Nephron progenitor cell (in vitro differentiated cells): ENCODE results near the gene SBF2.
A peak's percentile ranks its signal among the peaks of the same experiment; 100 is the strongest.
"Not testable (repeated sequence)": the region's sequence is repeated elsewhere in the genome, so short reads cannot be mapped to it uniquely, and the experiment has no call there.

ENCODE experiments used
- DNase-seq: peaks from one replicate; pipeline ENCODE4 v3.0.0; 2021
- H3K27ac Mint-ChIP-seq: 2 replicates; pipeline ENCODE4 v1.8.0; 2021; ENCODE audit warnings: mild to moderate bottlenecking, moderate library complexity, mixed read lengths
- H3K27me3 Mint-ChIP-seq: 2 replicates; pipeline ENCODE4 v1.8.0; 2021; ENCODE audit warnings: mild to moderate bottlenecking, low read depth, mixed read lengths; ENCODE audit not compliant: poor library complexity
- H3K36me3 Mint-ChIP-seq: 2 replicates; pipeline ENCODE4 v1.8.0; 2021; ENCODE audit warnings: low read depth, mixed read lengths
- H3K4me1 Mint-ChIP-seq: 2 replicates; pipeline ENCODE4 v1.8.0; 2021; ENCODE audit warnings: mixed read lengths
- H3K4me3 Mint-ChIP-seq: 2 replicates; pipeline ENCODE4 v1.8.0; 2021; ENCODE audit warnings: mild to moderate bottlenecking, moderate library complexity, mixed read lengths
- H3K9me3 Mint-ChIP-seq: 2 replicates; pipeline ENCODE4 v1.8.0; 2021; ENCODE audit warnings: mild to moderate bottlenecking, moderate library complexity, mixed read lengths
- TF ChIP-seq, protein P1 (sequence below): fragments of 200-600 bp; sonication (generic); IDR thresholded peaks from 2 replicates; pipeline ENCODE4 v1.5.0; 2021; ENCODE audit warnings: antibody characterized with exemption

SBF2 gene

DNA sequence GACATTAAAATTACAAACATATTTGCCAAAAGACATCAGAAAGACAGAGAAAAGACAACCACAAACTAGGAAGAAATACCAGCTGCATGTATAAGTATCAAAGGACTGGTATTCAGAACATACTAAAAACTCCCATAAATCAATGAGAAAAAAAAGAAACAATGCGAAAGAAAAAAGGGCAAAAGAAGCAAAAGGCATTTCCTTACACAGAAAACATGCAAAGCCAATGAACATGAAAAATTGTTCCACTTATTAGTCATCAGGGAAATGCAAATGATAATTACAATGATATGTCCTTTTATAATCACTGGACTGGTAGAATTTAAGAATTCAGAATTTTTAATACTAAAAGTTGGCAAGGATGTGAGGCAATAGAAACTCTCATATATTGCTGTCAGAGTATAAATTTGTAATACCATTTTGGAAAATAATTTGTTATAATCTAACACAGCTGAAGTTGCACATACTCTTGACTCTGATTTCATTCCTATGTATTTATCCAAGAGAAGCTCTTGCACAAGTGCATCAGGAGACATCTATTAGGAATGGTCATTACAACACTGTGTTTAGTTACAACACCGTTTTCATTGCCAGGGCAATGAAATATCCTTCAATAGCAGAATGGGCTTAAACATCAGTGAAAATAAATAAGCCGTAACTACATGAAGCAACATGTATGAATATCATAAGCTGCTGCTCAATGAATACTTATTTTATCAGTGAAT is 350.5 kb downstream of the SBF2 start:
- peaks cover 19% of the 10 kb centered on the region for H3K9me3 Mint-ChIP-seq
- H3K4me3 Mint-ChIP-seq, result no peak overlapping the region
- H3K36me3 Mint-ChIP-seq, result peaks cover 29% of the 10 kb centered on the region
- no peaks in the 10 kb centered on the region for H3K27me3 Mint-ChIP-seq
- H3K4me1 Mint-ChIP-seq, result no peaks in the 10 kb centered on the region
- H3K27ac Mint-ChIP-seq, result no peak overlapping the region
- no peak for DNase-seq
- TF ChIP-seq, protein P1, sequence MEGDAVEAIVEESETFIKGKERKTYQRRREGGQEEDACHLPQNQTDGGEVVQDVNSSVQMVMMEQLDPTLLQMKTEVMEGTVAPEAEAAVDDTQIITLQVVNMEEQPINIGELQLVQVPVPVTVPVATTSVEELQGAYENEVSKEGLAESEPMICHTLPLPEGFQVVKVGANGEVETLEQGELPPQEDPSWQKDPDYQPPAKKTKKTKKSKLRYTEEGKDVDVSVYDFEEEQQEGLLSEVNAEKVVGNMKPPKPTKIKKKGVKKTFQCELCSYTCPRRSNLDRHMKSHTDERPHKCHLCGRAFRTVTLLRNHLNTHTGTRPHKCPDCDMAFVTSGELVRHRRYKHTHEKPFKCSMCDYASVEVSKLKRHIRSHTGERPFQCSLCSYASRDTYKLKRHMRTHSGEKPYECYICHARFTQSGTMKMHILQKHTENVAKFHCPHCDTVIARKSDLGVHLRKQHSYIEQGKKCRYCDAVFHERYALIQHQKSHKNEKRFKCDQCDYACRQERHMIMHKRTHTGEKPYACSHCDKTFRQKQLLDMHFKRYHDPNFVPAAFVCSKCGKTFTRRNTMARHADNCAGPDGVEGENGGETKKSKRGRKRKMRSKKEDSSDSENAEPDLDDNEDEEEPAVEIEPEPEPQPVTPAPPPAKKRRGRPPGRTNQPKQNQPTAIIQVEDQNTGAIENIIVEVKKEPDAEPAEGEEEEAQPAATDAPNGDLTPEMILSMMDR, result no peak

DNA sequence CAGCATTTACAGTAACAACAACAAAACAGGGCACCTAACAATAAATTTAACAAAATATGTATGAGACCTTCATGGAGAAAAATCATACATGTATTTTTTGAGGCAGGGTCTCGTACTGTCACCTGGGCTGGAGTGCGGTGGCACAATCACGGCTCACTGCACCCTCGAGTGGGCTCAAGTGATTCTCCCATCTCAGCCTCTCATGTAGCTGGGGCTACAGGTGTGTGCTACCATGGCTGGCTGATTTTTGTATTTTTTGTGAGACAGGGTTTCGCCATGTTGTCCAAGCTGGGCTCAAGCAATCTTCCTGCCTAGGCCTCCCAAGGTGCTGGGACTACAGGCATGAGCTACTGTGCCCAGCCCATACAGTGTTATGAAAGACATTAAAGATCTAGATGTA is 352.0 kb downstream of the SBF2 start:
- TF ChIP-seq, protein P1, result no peak
- Mint-ChIP-seq H3K27me3 (no peaks in the 10 kb centered on the region), H3K27ac (no peak overlapping the region), H3K4me3 (no peak overlapping the region), H3K4me1 (no peaks in the 10 kb centered on the region), H3K9me3 (peaks cover 21% of the 10 kb centered on the region), H3K36me3 (peaks cover 26% of the 10 kb centered on the region)
- DNase-seq, result no peak

DNA sequence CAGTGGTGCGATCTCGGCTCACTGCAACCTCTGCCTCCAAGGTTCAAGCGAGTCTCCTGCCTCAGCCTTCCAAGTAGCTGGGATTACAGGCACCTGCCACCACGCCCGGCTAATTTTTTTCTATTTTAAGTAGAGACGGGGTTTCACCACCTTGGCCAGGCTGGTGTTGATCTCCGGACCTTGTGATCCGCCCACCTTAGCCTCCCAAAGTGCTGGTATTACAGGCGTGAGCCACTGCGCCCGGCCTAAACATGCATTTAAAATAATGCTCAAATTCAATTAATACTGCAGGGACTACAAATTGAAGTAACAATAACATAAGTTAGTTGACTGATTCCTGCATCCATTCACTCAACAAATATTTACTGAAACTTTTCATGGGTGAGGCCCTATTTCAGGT is 354.9 kb downstream of the SBF2 start:
- H3K27me3 Mint-ChIP-seq, H3K4me1 Mint-ChIP-seq, H3K27ac Mint-ChIP-seq, DNase-seq, H3K4me3 Mint-ChIP-seq: not testable (repeated sequence)
- H3K9me3 Mint-ChIP-seq, result peaks cover 30% of the 10 kb centered on the region
- H3K36me3 Mint-ChIP-seq, result peaks cover 29% of the 10 kb centered on the region

DNA sequence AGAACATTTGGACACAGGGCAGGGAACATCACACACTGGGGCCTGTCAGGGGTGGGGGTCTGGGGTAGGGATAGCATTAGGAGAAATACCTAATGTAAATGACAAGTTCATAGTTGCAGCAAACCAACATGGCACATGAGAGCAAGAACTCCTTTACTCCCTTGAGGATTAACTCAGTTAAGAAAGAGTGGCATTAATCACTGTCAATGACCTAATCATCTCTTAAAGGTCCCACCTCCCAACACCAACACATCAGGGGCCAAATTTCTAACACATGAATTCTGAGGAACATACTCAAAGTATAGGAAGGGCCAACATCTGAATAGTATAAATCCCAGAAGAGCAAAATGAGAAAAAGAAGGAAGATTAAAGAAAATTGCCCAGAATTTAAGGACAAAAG is 357.3 kb downstream of the SBF2 start:
- Mint-ChIP-seq H3K4me1 (no peaks in the 10 kb centered on the region), H3K27me3 (peaks cover 5% of the 10 kb centered on the region), H3K36me3 (peaks cover 46% of the 10 kb centered on the region), H3K27ac (peak overlapping the region; percentile 6), H3K4me3 (no peak overlapping the region), H3K9me3 (peaks cover 48% of the 10 kb centered on the region)
- TF ChIP-seq, protein P1, result no peak
- DNase-seq, result no peak

DNA sequence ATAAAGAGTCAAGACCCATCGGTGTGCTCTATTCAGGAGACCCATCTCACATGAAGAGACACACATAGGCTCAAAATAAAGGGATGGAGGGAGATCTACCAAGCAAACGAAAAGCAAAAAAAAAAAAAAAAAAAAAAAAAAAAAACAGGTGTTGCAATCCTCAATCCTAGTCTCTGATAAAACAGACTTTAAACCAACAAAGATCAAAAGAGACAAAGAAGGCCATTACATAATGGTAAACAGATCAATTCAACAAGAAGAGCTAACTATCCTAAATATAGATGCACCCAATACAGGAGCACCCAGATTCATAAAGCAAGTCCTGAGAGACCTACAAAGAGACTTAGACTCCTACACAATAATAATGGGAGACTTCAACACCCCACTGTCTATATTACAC is 361.2 kb downstream of the SBF2 start:
- H3K9me3 Mint-ChIP-seq, result peaks cover 63% of the 10 kb centered on the region
- not testable (repeated sequence) for H3K4me1 Mint-ChIP-seq, H3K27ac Mint-ChIP-seq, H3K27me3 Mint-ChIP-seq, DNase-seq, H3K4me3 Mint-ChIP-seq
- H3K36me3 Mint-ChIP-seq, result peaks cover 80% of the 10 kb centered on the region

DNA sequence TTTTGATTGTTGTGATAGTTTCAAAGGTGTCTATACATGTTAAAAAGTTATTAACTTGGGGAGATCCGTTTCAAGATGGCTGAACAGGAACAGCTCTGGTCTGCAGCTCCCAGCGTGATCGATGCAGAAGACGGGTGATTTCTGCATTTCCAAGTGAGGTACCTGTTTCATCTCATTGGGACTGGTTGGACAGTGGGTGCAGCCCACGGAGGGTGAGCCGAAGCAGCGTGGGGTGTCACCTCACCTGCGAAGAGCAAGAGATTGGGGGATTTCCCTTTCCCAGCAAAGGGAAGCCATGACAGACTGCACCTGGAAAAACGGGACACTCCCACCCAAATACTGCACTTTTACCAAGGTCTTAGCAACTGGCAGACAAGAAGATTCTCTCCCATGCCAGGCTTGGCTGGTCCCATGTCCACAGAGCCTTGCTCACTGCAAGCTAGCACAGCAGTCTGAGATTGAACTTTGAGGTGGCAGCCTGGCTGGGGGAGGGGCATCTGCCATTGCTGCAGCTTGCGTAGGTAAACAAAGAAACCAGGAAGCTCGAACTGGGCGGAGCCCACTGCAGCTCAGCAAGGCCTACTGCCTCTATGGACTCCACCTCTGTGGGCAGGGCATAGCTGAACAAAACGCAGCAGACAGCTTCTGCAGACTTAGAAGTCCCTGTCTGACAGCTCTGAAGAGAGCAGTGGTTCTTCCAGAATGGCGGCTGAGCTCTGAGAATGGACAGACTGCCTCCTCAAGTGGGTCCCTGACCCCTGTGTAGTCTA is 363.3 kb downstream of the SBF2 start:
- Mint-ChIP-seq H3K36me3 (peaks cover 65% of the 10 kb centered on the region), H3K9me3 (peaks cover 52% of the 10 kb centered on the region)
- not testable (repeated sequence) for H3K27ac Mint-ChIP-seq, DNase-seq, H3K4me1 Mint-ChIP-seq, H3K27me3 Mint-ChIP-seq, H3K4me3 Mint-ChIP-seq

DNA sequence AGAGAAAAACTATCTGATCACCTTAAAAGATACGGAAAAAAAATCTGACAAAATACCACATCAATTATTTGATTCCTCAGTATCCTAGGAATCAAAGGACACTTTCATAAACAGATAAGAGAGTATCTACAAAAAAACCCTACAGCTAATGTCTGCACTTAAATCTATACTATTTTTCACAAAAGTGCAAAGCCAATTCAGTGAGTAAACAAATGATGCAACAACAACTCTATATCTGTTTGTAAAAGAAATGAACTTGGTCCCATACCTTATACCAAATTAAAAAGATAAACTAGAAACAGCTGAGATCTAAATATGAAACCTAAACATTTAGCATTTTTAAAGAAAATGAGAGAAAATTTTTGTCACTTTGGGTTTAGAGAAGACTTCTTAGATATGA is 366.3 kb downstream of the SBF2 start:
- Mint-ChIP-seq H3K27me3 (no peaks in the 10 kb centered on the region), H3K4me3 (no peak overlapping the region), H3K9me3 (peaks cover 24% of the 10 kb centered on the region), H3K36me3 (peaks cover 39% of the 10 kb centered on the region), H3K4me1 (peaks cover 20% of the 10 kb centered on the region), H3K27ac (no peak overlapping the region)
- TF ChIP-seq, protein P1, result no peak
- DNase-seq, result no peak
